OCI-LY7 (cell line): Measurements from ENCODE around the gene LGSN.

ENCODE experiments used
- EZH2phosphoT487 ChIP-seq: fragments of 200-600 bp; sonication (generic); IDR thresholded peaks from 2 replicates; pipeline ENCODE4 v1.6.1; 2018; ENCODE audit warnings: low read depth, borderline replicate concordance, mild to moderate bottlenecking, mixed run types, antibody characterized with exemption, low read length, moderate library complexity, mixed read lengths
- TF ChIP-seq, protein P1 (sequence below): fragments of 200-600 bp; sonication (generic); conservative IDR thresholded peaks from 2 replicates; pipeline ENCODE4 v1.5.1; 2014; ENCODE audit warnings: mild to moderate bottlenecking, antibody characterized with exemption, low read length, moderate library complexity, mixed read lengths

DNA sequence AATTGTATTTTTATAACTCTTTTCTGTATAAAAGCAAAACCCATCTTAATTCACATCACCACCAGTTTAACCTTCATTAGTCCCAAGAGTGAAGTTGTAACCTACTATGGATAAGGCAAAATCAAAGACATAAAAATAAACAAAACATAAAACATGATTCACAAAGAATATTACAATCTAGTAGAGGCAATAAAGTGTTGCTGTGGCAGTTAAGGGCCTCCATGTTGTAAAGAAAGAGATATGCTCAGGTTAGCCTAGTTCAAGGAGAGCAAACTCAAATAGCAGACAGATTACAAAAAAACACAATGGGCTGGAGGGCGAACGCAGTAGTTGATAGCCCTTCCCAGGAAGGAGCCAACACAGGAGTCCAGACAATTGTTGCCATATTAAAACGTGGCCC is 13.4 kb downstream of the LGSN start:
- TF ChIP-seq, protein P1, sequence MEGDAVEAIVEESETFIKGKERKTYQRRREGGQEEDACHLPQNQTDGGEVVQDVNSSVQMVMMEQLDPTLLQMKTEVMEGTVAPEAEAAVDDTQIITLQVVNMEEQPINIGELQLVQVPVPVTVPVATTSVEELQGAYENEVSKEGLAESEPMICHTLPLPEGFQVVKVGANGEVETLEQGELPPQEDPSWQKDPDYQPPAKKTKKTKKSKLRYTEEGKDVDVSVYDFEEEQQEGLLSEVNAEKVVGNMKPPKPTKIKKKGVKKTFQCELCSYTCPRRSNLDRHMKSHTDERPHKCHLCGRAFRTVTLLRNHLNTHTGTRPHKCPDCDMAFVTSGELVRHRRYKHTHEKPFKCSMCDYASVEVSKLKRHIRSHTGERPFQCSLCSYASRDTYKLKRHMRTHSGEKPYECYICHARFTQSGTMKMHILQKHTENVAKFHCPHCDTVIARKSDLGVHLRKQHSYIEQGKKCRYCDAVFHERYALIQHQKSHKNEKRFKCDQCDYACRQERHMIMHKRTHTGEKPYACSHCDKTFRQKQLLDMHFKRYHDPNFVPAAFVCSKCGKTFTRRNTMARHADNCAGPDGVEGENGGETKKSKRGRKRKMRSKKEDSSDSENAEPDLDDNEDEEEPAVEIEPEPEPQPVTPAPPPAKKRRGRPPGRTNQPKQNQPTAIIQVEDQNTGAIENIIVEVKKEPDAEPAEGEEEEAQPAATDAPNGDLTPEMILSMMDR, result no peak
- no peak for TF ChIP-seq EZH2phosphoT487
